ENCODE measurements around the gene ABCA12. TPM values are rescaled to one million over a fixed set of nuclear protein-coding genes. Genes with fewer than 3 reads are reported as not detected.
A peak's percentile ranks its signal among the peaks of the same experiment; 100 is the strongest.

Gene ABCA12
- total and polyA plus RNA-seq, 10 of the 15 experiments (the other 5 are each of a cell fraction or from before 2014, with no cell fraction given) = 1.2 to 12.1 (median 6.0) TPM

DNA sequence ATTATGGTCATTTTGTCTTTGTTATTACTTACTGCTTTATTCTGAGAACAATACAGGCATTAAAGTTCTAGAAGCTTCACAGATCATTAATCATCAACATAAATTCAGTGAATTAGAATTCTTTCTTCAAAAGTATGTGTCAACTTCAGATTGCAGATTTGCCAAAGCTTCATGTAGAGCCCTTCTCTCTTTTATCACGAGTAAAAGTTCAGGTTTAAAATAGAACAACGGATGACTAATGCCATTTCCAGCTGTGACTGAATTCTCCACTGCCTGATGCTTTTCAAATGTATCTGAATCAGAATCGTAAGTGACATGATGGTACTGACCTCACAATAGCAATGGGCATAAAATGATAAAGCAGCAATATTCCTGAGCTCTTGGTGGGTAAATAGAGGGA, 116.0 kb downstream of the ABCA12 start (continued):
- no peak for TF ChIP-seq EED (IDR thresholded peaks at IDR 0.05; ENCODE audit: low read depth)
- no peak for TF ChIP-seq NFYB (IDR thresholded peaks at IDR 0.05; ENCODE audit: insufficient read depth, low read depth, low read length)
- peak; percentile 17; the same call in 1 of the 2 replicates for TF ChIP-seq CREM (IDR thresholded peaks at IDR 0.05; ENCODE audit: low read depth)
- TF ChIP-seq EP300 (IDR thresholded peaks at IDR 0.05; ENCODE audit: borderline replicate concordance in 1 of 2, control insufficient read depth in 1 of 2, low read depth in 2 of 2, low read length in 2 of 2) = no peak
- peak; percentile 62 for TF ChIP-seq JUNB (IDR thresholded peaks at IDR 0.05)
- no peak for TF ChIP-seq SP1 (IDR thresholded peaks at IDR 0.05; ENCODE audit: low read depth, low read length)
- peak; percentile 45; the same call in 1 of the 2 replicates for TF ChIP-seq ATF2 (IDR thresholded peaks at IDR 0.05; ENCODE audit: low read length)
- peak in 1 of 2 experiments; percentile 22; a peak in 1 of 4 replicates for TF ChIP-seq ETV6 (conservative IDR thresholded peaks at IDR 0.05 in 1 of 2, IDR thresholded peaks at IDR 0.05 in 1 of 2; ENCODE audit: borderline replicate concordance in 1 of 2, low read depth in 1 of 2)
- no peak for TF ChIP-seq CBX5 (IDR thresholded peaks at IDR 0.05; ENCODE audit: low read depth)
- TF ChIP-seq, protein P1, sequence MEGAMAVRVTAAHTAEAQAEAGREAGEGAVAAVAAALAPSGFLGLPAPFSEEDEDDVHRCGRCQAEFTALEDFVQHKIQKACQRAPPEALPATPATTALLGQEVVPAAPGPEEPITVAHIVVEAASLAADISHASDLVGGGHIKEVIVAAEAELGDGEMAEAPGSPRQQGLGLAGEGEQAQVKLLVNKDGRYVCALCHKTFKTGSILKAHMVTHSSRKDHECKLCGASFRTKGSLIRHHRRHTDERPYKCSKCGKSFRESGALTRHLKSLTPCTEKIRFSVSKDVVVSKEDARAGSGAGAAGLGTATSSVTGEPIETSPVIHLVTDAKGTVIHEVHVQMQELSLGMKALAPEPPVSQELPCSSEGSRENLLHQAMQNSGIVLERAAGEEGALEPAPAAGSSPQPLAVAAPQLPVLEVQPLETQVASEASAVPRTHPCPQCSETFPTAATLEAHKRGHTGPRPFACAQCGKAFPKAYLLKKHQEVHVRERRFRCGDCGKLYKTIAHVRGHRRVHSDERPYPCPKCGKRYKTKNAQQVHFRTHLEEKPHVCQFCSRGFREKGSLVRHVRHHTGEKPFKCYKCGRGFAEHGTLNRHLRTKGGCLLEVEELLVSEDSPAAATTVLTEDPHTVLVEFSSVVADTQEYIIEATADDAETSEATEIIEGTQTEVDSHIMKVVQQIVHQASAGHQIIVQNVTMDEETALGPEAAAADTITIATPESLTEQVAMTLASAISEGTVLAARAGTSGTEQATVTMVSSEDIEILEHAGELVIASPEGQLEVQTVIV (IDR thresholded peaks at IDR 0.05; ENCODE audit: borderline replicate concordance, partially characterized antibody) = no peak
- TF ChIP-seq, protein P2, sequence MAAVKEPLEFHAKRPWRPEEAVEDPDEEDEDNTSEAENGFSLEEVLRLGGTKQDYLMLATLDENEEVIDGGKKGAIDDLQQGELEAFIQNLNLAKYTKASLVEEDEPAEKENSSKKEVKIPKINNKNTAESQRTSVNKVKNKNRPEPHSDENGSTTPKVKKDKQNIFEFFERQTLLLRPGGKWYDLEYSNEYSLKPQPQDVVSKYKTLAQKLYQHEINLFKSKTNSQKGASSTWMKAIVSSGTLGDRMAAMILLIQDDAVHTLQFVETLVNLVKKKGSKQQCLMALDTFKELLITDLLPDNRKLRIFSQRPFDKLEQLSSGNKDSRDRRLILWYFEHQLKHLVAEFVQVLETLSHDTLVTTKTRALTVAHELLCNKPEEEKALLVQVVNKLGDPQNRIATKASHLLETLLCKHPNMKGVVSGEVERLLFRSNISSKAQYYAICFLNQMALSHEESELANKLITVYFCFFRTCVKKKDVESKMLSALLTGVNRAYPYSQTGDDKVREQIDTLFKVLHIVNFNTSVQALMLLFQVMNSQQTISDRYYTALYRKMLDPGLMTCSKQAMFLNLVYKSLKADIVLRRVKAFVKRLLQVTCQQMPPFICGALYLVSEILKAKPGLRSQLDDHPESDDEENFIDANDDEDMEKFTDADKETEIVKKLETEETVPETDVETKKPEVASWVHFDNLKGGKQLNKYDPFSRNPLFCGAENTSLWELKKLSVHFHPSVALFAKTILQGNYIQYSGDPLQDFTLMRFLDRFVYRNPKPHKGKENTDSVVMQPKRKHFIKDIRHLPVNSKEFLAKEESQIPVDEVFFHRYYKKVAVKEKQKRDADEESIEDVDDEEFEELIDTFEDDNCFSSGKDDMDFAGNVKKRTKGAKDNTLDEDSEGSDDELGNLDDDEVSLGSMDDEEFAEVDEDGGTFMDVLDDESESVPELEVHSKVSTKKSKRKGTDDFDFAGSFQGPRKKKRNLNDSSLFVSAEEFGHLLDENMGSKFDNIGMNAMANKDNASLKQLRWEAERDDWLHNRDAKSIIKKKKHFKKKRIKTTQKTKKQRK (IDR thresholded peaks at IDR 0.05; ENCODE audit: low read depth, low read length) = no peak
- no peak for TF ChIP-seq MAX (IDR thresholded peaks at IDR 0.05; ENCODE audit: low read depth, low read length)
